ENCODE data around the gene PDIA5. TPM values are rescaled to one million over a fixed set of nuclear protein-coding genes. Genes with fewer than 3 reads are reported as not detected.

Gene PDIA5
- total and polyA plus RNA-seq, 2 of the 4 experiments (the other 2 are of a cell fraction) = 19.4 to 42.0 TPM

- Histone ChIP-seq H3K4ac (ENCODE audit: low read depth, low read length) (no peak overlapping the region), H4K8ac (ENCODE audit: low read depth in 2 of 2, low read length in 2 of 2) (no peak overlapping the region), H2AK5ac (ENCODE audit: low read depth, low read length) (no peak overlapping the region), H2AFZ (replicated peaks; ENCODE audit: low read length, poor library complexity) (no peak overlapping the region), H3K9ac (ENCODE audit: low read depth, low read length) (no peak overlapping the region), H2AK9ac (replicated peaks; ENCODE audit: low read depth, low read length, poor library complexity) (no peak overlapping the region), H4K20me1 (ENCODE audit: insufficient read depth, low read length) (no peaks in the 10 kb centered on the region), H3K18ac (ENCODE audit: low read depth, low read length) (no peak overlapping the region), H3K36me3 (ENCODE audit: control insufficient read depth, insufficient read depth, low read length) (no peaks in the 10 kb centered on the region), H3K27ac (ENCODE audit: insufficient read depth, low read length) (no peak overlapping the region), H3K23ac (ENCODE audit: low read depth, low read length) (no peak overlapping the region), H2BK20ac (ENCODE audit: low read depth, low read length) (no peak overlapping the region), H3K4me2 (ENCODE audit: low read depth, low read length) (no peak overlapping the region), H3K56ac (ENCODE audit: extremely low read depth, insufficient read depth, low read length) (no peak overlapping the region), H3K27me3 (ENCODE audit: control insufficient read depth, insufficient read depth, low read length) (peaks cover 73% of the 10 kb centered on the region), H2BK120ac (ENCODE audit: low read depth, low read length) (no peak overlapping the region), H2BK15ac (ENCODE audit: low read depth, low read length) (no peak overlapping the region), H3K4me1 (ENCODE audit: control insufficient read depth, insufficient read depth, low read length) (no peaks in the 10 kb centered on the region; the same call in 1 of the 2 replicates), H3K9me3 (ENCODE audit: control insufficient read depth, insufficient read depth, low read length) (no peaks in the 10 kb centered on the region), H2BK5ac (ENCODE audit: low read depth, low read length, poor library complexity, severe bottlenecking) (no peak overlapping the region), H4K5ac (ENCODE audit: low read depth, low read length) (no peak overlapping the region), H3K79me1 (ENCODE audit: low read depth in 1 of 2, low read length in 2 of 2) (no peaks in the 10 kb centered on the region), H3K9me1 (ENCODE audit: insufficient read depth, low read length) (0 out of 2 replicates have a peak, but pooled peaks cover 2% of the 10 kb centered on the region), H3K4me3 (ENCODE audit: insufficient read depth, low read depth, low read length) (no peak overlapping the region), H4K91ac (ENCODE audit: insufficient read depth, low read depth, low read length) (no peak overlapping the region), H3K14ac (replicated peaks; ENCODE audit: low read depth, low read length) (no peak overlapping the region)
- ChIA-PET CTCF (no interaction called here), POLR2A (ENCODE audit: unreplicated experiment) (no interaction called here)
- dilution Hi-C loops (cut with HindIII; ENCODE audit: low sequenced_read_pairs, unreplicated experiment) = no loop called here
- WGBS, 2 experiments (ENCODE audit: extremely low coverage in 2 of 2, insufficient read length in 1 of 2) = no CpG with 5 or more reads among the region's 3 CpGs
- intact Hi-C loops (cut with micrococcal nuclease) = no loop called here
- BruUV-seq (replicated peaks) = no TSS peak
- TF ChIP-seq FOS (IDR thresholded peaks at IDR 0.05; ENCODE audit: low read depth, low read length) = no peak
- DNase-seq = no peak
- in situ Hi-C loops (cut with MboI; ENCODE audit: low sequenced_read_pairs) = no loop called here
- no peak for ATAC-seq (ENCODE audit: low read depth)
Measured at GRCh38 chr3:123039178-123039577, 27.6 kb upstream of the PDIA5 start.
